Esophagus mucosa (tissue), 1 donor: ENCODE data around the gene TMEFF2. TPM values are rescaled to one million over a fixed set of nuclear protein-coding genes. Genes with fewer than 3 reads are reported as not detected.
A peak's percentile ranks its signal among the peaks of the same experiment; 100 is the strongest.
"Not testable (repeated sequence)": the region's sequence is repeated elsewhere in the genome, so short reads cannot be mapped to it uniquely, and the experiment has no call there.

Experiments
- ATAC-seq: fragments of 200-7000 bp; cut with Tn5 transposase; one replicate; pipeline ENCODE4 v1.9.1; 2020
- total RNA-seq: library from RNA; stranded (reverse); gene quantifications from one replicate; pipeline ENCODE4 v1.2.4, GENCODE V29; 2023
- donor health status: DM: yes; HTN: yes; CAD: no.

Gene TMEFF2
- total RNA-seq, 1 donor from 2014 or later = not detected

- ATAC-seq = no peak
These were observed 11.4 kb downstream of the TMEFF2 start for GRCh38 chr2:192183296-192183695.

- ATAC-seq = no peak
These were observed 27.8 kb downstream of the TMEFF2 start for GRCh38 chr2:192166946-192167345.

GRCh38 chr2:192165842-192166241 is 28.9 kb downstream of the TMEFF2 start:
- ATAC-seq = no peak

- ATAC-seq = peak; percentile 77
These were observed 32.2 kb downstream of the TMEFF2 start for GRCh38 chr2:192162392-192163042.

- no peak for ATAC-seq
These were observed 33.0 kb downstream of the TMEFF2 start for GRCh38 chr2:192161656-192162290.

- no peak for ATAC-seq
These were observed 35.0 kb downstream of the TMEFF2 start for GRCh38 chr2:192159736-192160135.

GRCh38 chr2:192159208-192159607 is 35.5 kb downstream of the TMEFF2 start:
- no peak for ATAC-seq

GRCh38 chr2:192157776-192158175 is 37.0 kb downstream of the TMEFF2 start:
- ATAC-seq = no peak

- ATAC-seq = no peak
These were observed 39.1 kb downstream of the TMEFF2 start for GRCh38 chr2:192155511-192156118.

GRCh38 chr2:192153561-192153960 is 41.2 kb downstream of the TMEFF2 start:
- ATAC-seq = no peak

GRCh38 chr2:192151853-192152252 is 42.9 kb downstream of the TMEFF2 start:
- ATAC-seq = no peak

- ATAC-seq = no peak
These were observed 44.6 kb downstream of the TMEFF2 start for GRCh38 chr2:192150166-192150565.

GRCh38 chr2:192148620-192149321 is 46.0 kb downstream of the TMEFF2 start:
- no peak for ATAC-seq

GRCh38 chr2:192148241-192148619 is 46.5 kb downstream of the TMEFF2 start:
- ATAC-seq = no peak

- no peak for ATAC-seq
These were observed 48.4 kb downstream of the TMEFF2 start for GRCh38 chr2:192146069-192147015.

GRCh38 chr2:192145496-192145895 is 49.2 kb downstream of the TMEFF2 start:
- no peak for ATAC-seq

- ATAC-seq = no peak
These were observed 54.4 kb downstream of the TMEFF2 start for GRCh38 chr2:192140236-192140839.

- ATAC-seq = no peak
These were observed 54.9 kb downstream of the TMEFF2 start for GRCh38 chr2:192139813-192140212.

GRCh38 chr2:192137451-192137850 is 57.3 kb downstream of the TMEFF2 start:
- no peak for ATAC-seq

- not testable (repeated sequence) for ATAC-seq
These were observed 62.1 kb downstream of the TMEFF2 start for GRCh38 chr2:192132604-192133003.

GRCh38 chr2:192130312-192130711 is 64.4 kb downstream of the TMEFF2 start:
- ATAC-seq = not testable (repeated sequence)

- no peak for ATAC-seq
These were observed 66.1 kb downstream of the TMEFF2 start for GRCh38 chr2:192128655-192129054.
